RPMI7951 (cell line): ENCODE results near the gene MRPL30. TPM values are rescaled to one million over a fixed set of nuclear protein-coding genes. Genes with fewer than 3 reads are reported as not detected.
"Not testable (repeated sequence)": the region's sequence is repeated elsewhere in the genome, so short reads cannot be mapped to it uniquely, and the experiment has no call there.

Experiments
- DNase-seq: peaks from one replicate; pipeline ENCODE4 v3.0.0-alpha.2; 2012; ENCODE audit warnings: low read depth
- total RNA-seq: library from RNA; depleted of rRNA; stranded (reverse); fragments of >200 nt; shearing (Covaris generic); gene quantifications from 2 replicates; pipeline ENCODE4 v1.2.3, GENCODE V29; 2014; rRNA removed

MRPL30 gene
- total RNA-seq, 1 experiment from 2014 or later, result 71.3 TPM

DNA sequence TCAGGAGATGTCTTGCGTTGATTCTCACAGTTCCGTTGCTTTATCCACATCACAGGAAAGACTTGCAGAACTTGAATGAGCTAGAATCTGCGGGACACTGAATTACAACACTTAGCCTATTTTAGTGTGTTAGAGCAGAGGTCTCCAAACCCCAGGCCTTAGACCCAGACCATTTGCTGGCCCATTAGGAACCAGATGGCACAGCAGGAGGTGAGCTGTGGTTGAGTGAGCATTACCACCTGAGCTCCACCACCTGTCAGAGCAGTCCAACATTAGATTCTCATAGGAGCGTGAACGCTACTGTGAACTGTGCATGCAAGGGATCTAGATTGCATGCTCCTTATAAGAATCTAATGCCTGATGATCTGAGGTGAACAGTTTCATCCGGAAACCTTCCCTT is 3.8 kb downstream of the MRPL30 start:
- no peak for DNase-seq

DNA sequence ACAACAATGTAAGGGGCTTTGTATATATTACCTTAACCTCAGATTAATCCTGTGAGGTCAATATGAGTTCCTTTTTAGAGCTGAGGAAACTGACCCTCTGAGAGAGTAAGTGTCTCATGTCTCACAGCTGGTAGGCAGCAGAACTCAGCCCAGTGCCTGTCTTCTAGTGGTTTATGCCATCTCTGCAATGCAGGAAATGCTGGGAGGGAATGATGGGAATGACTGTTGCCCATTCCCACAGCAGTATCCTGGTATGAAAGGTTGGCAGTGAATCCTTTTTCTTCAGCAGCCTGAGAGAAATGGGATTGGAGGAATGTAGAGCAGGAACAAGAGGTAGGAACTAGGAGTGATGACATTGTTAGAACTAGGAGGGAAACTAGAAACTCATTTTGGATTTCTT is 6.0 kb downstream of the MRPL30 start:
- DNase-seq, result no peak

DNA sequence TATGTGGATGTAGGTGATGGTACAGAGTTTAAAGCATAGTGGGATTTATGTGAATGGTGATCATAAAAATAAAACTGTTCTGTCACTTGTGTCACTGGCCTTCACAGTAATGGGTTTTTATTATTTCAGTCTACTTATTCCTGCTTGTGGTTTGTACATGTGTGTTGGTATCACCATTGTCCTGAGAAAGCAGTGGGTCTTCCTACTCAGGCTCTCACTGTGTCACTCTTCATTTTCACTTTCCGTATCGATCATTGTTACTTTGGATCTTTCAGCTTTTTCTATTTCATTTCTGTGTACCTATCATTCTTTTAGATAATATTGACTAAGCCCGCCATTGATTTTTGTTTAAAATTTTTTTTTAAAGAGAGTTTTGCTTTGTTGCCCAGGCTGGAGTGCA is 7.4 kb downstream of the MRPL30 start:
- no peak for DNase-seq

DNA sequence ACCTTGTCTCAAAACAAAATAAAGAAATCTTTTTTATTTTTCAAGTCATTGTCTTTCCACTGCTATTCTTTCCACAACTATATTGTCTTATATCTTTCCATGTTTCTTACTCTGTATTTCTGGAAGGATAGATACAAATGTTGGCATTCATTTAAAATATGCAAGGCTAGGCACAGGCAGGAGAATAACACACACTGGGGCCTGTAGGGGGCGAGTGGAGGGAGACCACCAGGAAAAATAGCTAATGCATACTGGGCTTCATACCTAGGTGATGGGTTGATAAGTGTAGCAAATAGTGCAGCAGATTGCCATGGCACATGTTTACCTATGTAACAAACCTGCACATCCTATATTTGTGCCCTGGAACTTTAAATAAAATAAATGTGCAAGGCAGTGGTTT is 9.6 kb downstream of the MRPL30 start:
- DNase-seq, result no peak

DNA sequence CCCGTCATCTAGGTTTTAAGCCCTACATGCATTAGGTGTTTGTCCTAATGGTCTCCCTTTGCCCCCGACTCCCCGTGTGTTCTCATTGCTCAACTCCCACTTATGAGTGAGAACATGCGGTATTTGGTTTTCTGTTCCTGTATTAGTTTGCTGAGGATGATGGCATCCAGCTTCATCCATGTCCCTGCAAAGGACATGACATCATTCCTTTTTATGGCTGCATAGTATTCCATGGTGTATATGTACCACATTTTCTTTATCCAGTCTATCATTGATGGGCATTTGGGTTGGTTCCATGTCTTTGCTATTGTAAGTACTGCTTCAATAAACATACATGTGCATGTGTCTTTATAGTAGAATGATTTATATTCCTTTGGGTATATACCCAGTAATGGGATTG is 11.4 kb downstream of the MRPL30 start:
- not testable (repeated sequence) for DNase-seq

DNA sequence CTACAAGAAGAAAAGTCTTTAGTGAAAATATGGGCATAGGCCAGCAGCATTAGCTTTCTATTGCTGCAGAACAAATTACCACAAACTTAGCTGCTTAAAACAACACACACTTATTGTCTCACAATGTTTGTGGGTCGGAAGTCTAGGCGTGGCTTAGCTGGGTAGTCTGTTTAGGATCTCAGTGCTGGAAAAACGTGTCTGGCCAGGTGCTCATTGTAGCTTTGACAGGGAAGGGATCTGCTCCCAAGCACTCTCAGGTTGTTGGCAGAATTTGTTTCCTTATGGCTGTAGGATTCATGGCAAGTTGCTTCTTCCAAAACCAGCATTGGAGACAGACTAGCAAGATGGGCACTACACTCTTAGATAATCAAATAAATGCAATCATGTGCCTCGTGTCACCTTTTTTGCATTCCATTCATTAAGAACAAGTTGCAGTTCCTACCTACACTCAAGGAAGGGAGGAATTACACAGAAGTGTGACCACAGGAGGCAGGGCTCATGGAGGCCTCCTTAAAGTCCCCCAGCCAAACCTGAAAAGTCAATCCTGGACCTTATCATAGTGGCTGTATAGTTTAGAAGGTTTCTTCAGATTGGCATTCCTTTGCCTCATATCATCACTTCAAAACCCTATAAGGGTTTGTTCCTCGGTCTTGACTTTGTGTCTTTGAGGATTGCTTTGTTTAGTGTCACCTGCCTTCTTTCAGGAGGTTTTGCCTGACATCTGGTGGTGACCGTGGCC is 17.3 kb downstream of the MRPL30 start:
- no peak for DNase-seq

DNA sequence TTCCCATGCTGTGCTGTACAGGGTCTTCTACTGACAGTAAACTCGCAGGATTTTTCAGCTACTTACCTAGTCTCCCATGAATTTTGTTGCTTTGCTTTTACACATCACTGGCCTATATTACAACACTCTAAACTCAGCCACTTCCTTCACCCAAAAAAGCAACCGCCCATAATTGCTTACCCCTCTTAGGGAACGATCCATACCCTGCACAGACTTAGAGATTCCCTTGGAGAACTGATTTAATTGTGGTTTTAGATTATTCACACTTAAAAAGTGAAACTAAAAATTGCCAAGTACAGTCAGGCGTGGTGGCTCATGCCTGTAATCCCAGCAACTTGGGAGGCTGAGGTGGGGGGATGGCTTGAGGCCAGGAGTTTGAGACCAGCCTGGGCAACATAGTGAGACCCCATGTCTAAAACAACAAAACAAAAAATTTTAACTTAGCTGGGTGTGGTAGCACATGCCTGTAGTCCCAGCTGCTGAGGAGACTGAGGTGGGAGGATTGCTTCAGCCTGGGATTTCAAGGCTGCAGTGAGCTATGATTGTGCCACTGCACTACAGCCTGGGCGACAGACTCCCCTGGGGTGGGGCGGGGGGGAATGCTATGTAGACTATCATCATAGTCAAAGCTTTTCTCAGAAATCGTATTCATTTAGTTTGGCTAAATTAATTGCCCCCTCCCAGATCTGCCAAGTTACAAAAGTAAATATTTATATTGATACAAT is 19.3 kb downstream of the MRPL30 start:
- no peak for DNase-seq

DNA sequence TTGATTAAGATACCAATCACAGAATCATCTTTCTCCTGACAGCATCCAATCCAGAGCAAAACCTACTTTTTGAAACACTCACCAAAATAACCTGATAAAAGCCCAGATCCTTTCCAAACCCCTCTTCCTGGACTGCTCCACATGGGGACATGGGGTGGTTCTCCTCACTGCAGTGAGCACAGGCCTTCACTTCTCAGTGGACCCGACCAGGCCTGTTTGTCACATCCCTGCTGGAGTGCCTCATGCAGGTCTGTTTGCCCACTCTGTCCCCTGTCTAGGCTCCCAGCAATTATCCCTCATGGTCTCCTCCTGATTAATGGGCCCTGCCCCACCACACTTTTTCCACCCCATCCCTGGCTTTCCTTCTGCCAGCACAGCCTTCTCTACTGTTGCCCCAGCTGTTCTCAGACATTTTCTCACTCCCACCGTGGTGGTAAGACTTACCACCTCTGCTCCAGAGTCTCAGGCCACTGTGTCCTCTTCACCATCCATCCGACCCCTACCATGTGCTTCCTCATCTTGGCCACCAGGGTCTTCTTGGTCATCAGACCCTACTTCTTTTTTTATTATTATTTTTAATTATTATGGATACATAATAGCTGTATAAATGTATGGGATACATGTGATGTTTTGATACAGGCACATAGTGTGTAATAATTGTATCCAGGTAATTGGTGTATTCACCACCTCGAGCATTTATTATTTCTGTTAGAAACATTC is 21.1 kb downstream of the MRPL30 start:
- DNase-seq, result no peak

DNA sequence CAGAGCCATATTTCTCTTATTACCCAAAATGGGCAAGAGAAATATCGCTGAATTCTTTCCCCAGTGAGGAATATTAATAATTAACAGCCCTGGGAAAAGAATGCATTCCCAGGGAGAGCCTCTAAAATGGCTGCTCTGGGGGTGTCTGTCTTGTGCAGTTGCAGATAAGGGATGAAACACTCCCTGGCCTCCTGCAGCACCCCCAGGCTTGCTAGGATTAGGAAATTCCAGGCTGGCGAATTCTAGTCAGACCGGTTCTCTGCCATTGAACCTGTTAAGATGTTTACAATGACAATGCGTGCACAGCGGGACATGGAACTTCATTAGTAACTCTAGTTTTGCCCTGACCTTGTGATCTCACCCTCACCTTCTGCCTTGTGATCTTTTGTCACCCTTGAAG is 24.5 kb downstream of the MRPL30 start:
- DNase-seq, result no peak

DNA sequence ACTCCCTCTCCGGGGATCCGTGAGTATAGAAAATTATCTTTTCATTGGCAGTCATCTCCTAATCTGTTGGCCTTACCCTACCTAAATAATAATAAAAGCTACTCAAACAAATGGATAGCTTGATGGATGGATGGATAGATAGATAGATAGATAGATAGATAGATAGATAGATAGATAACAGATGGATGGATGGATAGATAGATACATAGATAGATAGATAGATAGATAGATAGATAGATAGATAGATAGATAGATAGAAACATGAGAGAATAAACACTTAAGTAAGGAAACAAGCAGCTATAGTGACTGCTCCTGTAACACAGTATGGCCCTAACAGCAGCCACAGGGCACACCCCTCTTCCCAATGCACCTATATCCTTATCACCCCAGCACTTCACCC is 35.1 kb downstream of the MRPL30 start:
- no peak for DNase-seq

DNA sequence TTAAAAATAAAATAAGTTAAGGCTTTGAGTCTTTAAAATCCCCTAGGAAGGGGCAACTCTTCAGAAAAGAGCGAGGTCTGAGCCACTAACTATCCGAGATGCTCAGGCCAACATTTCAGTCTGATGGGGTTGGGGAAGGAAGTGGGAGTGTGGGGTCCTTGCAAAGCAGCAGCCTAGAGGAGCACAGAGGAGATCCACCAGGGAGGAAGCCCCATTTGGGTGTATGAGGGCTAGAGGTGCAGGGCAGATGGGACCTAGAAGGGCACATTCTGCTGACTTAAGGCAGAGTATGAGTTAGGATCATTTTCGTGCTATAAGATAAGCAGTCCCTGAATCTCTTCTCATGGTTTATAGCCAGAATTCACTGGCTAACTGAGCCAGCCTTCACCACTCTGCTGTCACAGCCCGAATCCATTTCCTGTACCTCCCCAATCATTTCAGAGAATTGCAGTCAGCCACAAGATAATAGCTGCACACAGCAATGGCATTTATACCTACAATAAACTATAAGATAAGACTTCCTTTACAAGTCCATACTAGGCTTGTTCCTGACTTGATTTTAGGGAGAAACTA is 37.0 kb downstream of the MRPL30 start:
- DNase-seq, result no peak

DNA sequence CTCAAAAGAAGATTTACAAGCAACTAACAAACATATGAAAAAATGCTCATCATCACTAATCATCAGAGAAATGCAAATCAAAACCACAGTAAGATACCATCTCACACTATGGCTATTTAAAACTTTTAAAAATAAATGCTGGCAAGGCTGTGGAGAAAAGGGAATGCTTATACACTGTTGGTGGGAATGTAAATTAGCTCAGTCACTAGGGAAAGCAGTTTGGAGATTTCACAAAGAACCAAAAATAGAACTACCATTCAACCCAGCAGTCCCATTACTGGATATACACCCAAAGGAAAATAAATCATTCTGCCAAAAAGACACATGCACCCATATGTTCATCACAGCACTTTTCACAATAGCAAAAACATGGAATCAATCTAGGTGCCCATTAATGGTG is 52.2 kb downstream of the MRPL30 start:
- DNase-seq, result not testable (repeated sequence)

DNA sequence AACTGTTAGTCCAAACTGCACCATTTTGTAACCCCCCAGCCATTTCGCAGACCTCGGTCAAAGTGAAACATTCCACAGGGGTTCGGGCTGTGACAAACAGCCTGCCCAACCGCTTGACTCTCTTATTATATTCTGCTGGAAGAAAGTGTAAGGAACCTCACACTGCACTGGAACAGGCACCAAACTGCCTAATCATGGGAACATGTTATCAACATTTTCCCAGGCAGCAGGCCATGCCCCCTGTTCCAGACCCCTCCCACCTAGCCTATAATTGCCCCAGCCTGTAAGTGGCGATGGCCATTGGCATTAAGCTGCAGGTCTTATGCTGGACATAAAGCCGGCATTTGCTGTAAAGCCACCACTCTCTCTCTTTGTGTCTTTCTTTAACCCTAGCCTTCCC is 57.6 kb downstream of the MRPL30 start:
- DNase-seq, result no peak

DNA sequence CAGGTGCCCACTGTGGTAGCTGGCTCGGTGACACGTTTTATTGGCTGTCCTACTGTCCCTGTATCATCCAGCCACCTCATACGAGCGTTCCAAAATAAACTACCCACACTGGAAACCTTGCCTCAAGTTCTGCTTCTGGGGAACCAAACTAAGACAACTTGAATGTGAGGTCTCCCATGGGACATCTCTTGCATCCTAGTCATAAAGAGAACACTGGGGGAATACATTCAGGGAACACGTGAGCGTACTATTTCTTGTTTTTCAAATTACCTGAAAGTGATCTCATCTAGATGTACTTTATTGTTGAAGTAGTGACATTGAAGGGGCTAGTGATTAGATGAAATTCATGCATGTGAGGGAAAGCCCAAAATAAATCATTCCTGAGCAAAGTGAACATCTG is 59.4 kb downstream of the MRPL30 start:
- no peak for DNase-seq

DNA sequence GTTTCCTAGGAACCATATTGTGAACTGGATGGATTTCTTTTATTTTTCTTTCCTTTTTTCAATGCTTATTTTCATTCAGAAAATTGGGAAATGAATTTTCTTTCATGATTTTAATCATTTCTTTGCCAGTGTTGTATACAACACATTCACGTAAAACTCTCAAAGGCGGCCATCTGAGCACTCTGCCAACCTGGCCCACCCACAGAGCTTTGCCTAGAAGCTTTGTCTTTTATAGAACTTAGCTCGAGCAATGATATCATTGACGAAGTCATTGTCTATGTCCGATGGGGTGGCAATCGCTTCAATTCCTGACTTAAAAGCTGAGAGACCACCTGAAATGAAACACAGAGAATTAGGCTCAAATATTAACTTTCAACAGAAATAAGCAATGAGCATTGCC is 61.2 kb downstream of the MRPL30 start:
- no peak for DNase-seq

Other genes starting within 250 kb of the MRPL30 start
- gene CRACDL, start 245.0 kb upstream of the MRPL30 start, total RNA-seq, result not detected in 2 replicates
- gene C2orf15, start 39.5 kb upstream of the MRPL30 start, total RNA-seq, result 0.24 TPM in 1 of 2 replicates, not detected in the other
- gene TSGA10, start 26.2 kb upstream of the MRPL30 start, total RNA-seq, result 2.8 and 3.6 TPM in 2 replicates
- 8.3 and 8.4 TPM in 2 replicates for gene LIPT1, start 26.2 kb upstream of the MRPL30 start, total RNA-seq
- gene MITD1, start 126 bp upstream of the MRPL30 start, total RNA-seq, result 71.5 and 77.4 TPM in 2 replicates
- gene LYG2, start 74.5 kb downstream of the MRPL30 start, total RNA-seq, result not detected in 2 replicates
- 0.49 and 2.4 TPM in 2 replicates for gene LYG1, start 120.0 kb downstream of the MRPL30 start, total RNA-seq
- 146 and 151 TPM in 2 replicates for gene TXNDC9, start 155.1 kb downstream of the MRPL30 start, total RNA-seq
- 18.2 and 19.5 TPM in 2 replicates for gene EIF5B, start 156.2 kb downstream of the MRPL30 start, total RNA-seq